Renal cortical epithelial cell (primary cell): ENCODE results near the gene SCGB1A1. TPM values are rescaled to one million over a fixed set of nuclear protein-coding genes. Genes with fewer than 3 reads are reported as not detected.
"Not testable (repeated sequence)": the region's sequence is repeated elsewhere in the genome, so short reads cannot be mapped to it uniquely, and the experiment has no call there.

Source experiments
- DNase-seq: peaks from one replicate; pipeline ENCODE4 v3.0.0-alpha.2; 2011; ENCODE audit warnings: low read depth
- total RNA-seq: library from RNA; depleted of rRNA; stranded (reverse); fragments of >200 nt; gene quantifications from 2 replicates; pipeline ENCODE4 v1.2.3, GENCODE V29; 2014

SCGB1A1 gene
- total RNA-seq, 1 donor from 2014 or later: not detected

- DNase-seq: not testable (repeated sequence)
Observed at GRCh38 chr11:62449912-62450311, 31.1 kb downstream of the SCGB1A1 start.

- DNase-seq: no peak
Observed at GRCh38 chr11:62450543-62451240, 31.9 kb downstream of the SCGB1A1 start.

GRCh38 chr11:62451241-62451621 lies 32.4 kb downstream of the SCGB1A1 start:
- DNase-seq: no peak

GRCh38 chr11:62452261-62452660 lies 33.4 kb downstream of the SCGB1A1 start:
- DNase-seq: no peak

DNA sequence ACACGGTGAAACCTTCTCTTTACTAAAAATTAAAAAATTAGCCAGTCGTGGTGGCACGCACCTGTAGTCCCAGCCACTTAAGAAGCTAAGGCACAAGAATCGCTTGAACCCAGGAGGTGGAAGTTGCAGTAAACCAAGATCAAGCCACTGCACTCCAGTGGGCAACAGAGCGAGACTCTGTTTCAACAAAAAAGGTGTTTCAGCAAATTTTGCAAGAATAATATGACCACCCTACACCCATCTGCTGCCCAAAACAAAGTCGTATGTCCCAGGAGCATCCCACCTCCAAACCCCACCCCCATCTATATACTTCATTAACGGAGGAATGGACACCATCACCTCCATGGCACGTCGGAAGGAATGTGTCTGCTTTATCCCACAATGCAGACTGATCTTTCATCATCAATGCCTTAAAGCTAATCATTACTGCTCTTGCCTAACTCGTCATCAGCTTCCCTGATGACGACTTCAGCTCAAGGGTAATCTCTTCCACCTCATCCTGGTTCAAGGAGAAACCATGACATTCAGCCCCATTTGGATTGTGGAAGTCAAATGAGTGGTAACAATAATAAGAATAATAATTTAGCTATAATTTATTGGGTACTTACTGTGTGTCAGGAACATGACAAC lies 34.1 kb downstream of the SCGB1A1 start:
- no peak for DNase-seq

DNA sequence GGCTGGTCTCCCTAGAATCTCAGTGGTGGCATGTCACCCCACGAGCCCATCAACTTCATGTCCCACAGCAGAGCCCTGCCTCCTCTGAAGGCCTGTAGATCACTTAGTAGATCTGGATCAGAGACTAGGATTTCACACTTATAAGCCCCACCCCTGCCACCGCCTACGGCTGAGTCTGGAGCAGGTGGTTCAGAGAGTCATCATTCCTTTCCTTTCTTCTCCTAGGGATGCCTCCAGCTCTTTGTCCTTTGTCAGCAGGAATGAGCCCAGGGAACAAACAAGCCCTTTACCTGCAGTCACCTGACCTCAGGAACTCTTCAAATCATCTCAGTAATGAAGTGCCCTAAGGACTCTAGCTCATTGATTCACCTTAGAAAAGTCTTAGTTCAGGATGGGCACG lies 37.8 kb downstream of the SCGB1A1 start:
- no peak for DNase-seq

- no peak for DNase-seq
Observed at GRCh38 chr11:62457478-62457877, 38.6 kb downstream of the SCGB1A1 start.

GRCh38 chr11:62458212-62459002 lies 39.6 kb downstream of the SCGB1A1 start:
- DNase-seq: peak; percentile 72

GRCh38 chr11:62459080-62459479 lies 40.2 kb downstream of the SCGB1A1 start:
- DNase-seq: peak; percentile 56

- DNase-seq: peak; percentile 79
Observed at GRCh38 chr11:62461740-62462507, 43.1 kb downstream of the SCGB1A1 start.

DNA sequence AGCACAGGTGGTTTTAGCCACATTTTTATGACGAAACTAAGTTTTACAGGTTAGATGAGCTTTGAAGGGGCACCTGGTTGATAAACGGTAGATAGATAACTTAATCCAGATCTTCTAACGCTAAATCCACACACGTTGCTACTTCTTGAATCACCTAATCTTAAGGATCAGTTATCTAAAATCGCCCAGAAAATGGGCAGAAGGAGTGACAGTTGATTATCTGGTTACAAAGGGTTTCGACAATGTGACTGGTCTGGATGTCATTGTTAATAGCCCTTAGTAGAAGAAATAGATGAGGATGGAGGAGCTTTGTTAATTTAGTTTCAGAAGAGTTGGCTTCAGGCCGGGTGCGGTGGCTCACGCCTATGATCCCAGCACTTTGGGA lies 43.7 kb downstream of the SCGB1A1 start:
- no peak for DNase-seq

GRCh38 chr11:62463121-62463542 lies 44.3 kb downstream of the SCGB1A1 start:
- DNase-seq: no peak

GRCh38 chr11:62464655-62465054 lies 45.8 kb downstream of the SCGB1A1 start:
- DNase-seq: no peak

- no peak for DNase-seq
Observed at GRCh38 chr11:62466444-62466843, 47.6 kb downstream of the SCGB1A1 start.

DNA sequence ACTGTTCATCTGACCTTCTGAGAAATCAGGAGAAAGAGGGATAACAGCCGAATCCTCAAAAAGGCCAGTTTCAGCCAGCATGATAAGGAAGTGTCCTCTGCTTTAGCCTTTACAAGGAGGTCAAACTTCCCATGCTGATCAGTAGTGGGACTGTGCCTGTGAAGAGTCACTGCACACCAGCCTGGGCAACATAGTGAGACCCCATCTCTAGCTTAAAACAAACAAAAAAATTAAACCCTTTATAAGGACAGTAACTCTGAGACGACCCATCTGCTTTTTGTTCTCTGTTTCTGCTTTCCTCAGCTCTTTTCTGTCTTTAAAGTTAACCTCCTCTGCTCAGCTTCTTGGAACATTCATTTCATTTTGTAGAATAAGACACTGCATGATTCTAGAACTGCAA lies 49.7 kb downstream of the SCGB1A1 start:
- no peak for DNase-seq

DNA sequence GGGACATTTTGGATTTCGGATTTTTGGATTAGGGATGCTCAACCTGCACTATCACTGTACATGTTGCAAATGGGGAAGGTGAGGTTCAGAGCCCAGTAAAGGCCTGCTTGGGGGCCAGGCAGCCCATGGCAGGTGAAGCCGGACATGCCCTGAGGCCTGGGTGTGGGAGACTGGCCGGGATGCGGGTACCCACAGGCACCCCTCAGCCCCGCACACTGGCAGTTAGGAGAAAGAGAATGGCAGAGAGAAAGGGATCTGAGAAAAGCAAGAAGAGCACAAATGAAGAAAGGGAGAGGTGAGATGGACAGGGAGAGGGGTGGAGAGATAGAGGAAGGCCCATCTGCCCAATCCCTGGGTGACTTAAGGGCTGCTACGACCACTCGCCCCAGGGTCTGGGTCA lies 52.8 kb downstream of the SCGB1A1 start:
- no peak for DNase-seq

- peak; percentile 63 for DNase-seq
Observed at GRCh38 chr11:62472063-62472884, 53.4 kb downstream of the SCGB1A1 start.
